ENCODE measurements around the gene TSR3. TPM values are rescaled to one million over a fixed set of nuclear protein-coding genes. Genes with fewer than 3 reads are reported as not detected.
"Not testable (repeated sequence)": the region's sequence is repeated elsewhere in the genome, so short reads cannot be mapped to it uniquely, and the experiment has no call there.

Gene TSR3
- total and polyA plus RNA-seq, 8 donors = 22.2 to 40.9 (median 30.2) TPM

DNA sequence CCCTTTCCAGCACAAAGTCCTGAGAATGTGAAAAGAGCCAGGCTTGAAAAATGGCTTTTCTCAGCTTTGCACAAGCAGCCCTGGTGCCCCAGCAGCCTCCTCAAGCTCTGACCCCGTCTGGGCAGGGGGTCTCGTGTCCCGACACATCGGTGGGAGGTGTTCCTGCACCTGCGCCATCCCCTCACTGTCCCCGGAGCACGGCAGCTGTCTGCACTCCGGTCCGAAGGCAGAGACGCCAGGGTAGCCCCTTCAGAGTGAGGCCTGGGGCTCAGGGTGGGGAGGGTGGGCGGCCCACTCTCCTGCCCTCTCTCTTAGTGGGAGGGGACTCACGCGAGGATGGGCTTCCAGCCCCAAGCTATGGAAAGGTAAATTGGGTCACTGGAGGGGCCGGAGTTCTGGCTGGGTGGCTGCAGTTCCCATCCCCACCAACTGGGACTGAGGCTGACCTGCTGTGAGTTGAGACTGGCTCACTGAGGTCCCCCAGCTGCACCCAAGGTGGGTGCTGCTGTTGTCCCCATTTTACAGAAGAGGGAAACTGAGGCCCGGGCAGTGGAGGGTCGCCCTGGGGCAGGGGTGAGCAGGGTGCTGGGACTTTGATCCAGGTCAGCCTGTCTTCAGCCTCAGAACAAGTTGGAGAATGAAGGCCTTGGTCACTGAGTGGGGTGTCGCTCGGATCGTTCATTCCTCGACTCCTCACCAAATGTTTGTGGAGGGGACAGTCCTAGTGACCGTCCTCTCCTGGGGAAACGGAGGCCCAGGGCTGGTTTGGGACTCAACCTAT, 20.6 kb downstream of the TSR3 start:
- 42 to 43% methylated on average over 21 to 22 of the region's 22 CpGs for WGBS, 2 donors

DNA sequence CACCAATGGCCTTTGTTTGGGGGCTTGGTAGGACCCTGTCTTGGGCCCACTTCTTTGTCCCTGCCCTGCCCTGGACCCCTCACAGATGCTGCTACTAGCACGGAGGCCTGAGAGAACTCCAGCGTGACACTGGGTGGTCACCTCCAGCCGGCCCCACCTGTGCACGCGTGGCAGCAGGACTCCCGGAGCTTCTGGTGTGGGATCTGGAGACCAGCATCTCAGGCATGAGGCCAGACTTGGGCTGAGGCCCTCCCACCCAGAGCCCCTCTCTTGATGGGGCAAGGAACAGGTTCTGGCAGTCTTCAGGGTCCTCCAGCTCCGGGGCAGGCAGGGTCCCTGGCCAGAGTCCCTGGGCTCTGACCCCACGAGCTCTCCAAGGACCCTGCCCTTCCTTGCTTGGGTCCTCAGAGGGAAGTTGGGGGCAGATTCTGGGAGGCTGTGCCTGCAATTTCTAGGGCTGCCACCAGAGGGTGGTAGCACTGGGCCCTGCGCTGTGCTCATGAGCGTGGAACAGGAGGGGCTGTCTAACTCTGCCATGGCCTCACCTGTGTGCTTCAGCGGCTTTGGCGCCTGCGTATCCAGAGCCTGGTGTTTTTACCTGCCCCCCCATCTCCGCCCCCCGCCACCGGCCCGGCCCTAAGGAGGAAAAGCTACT, 21.3 kb downstream of the TSR3 start:
- intact Hi-C loops (cut with DNase I) = no loop called here
- no peaks in the 10 kb centered on the region for H3K36me3 ChIP-seq
- FAIRE-seq (no peak), DNase-seq (peak in 2 of 6 donors; percentile 11 to 67), ATAC-seq (no peak)
- H3K4me1 ChIP-seq = peaks cover 6 to 20% (median 6%) of the 10 kb centered on the region in 3 donors
- no peaks in the 10 kb centered on the region for H3K9me3 ChIP-seq
- no peak overlapping the region for H3K27ac ChIP-seq
- H3K27me3 ChIP-seq = peaks cover 0 to 11% (median 2%) of the 10 kb centered on the region in 4 donors
- 73 to 81% methylated on average over 17 of the region's 17 CpGs for whole genome bisulfite sequencing, 2 donors
- no peak overlapping the region for H3K4me3 ChIP-seq
- TF ChIP-seq, protein P1, sequence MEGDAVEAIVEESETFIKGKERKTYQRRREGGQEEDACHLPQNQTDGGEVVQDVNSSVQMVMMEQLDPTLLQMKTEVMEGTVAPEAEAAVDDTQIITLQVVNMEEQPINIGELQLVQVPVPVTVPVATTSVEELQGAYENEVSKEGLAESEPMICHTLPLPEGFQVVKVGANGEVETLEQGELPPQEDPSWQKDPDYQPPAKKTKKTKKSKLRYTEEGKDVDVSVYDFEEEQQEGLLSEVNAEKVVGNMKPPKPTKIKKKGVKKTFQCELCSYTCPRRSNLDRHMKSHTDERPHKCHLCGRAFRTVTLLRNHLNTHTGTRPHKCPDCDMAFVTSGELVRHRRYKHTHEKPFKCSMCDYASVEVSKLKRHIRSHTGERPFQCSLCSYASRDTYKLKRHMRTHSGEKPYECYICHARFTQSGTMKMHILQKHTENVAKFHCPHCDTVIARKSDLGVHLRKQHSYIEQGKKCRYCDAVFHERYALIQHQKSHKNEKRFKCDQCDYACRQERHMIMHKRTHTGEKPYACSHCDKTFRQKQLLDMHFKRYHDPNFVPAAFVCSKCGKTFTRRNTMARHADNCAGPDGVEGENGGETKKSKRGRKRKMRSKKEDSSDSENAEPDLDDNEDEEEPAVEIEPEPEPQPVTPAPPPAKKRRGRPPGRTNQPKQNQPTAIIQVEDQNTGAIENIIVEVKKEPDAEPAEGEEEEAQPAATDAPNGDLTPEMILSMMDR (IDR thresholded peaks at IDR 0.05) = peak in 1 of 4 donors; percentile 30

More for the DNA sequence above, 20.6 kb downstream of the TSR3 start:
- TF ChIP-seq, protein P1 (IDR thresholded peaks at IDR 0.05) = no peak
- H3K27ac ChIP-seq = peak overlapping the region in 2 of 4 donors; percentile 2 to 10
- no peaks in the 10 kb centered on the region for H3K9me3 ChIP-seq
- no peak for FAIRE-seq
- H3K4me1 ChIP-seq = peaks cover 6 to 20% (median 6%) of the 10 kb centered on the region in 3 donors
- peak in 2 of 6 donors; percentile 14 to 58 for DNase-seq
- peak overlapping the region in 2 of 4 donors; percentile 17 to 25 for H3K4me3 ChIP-seq
- peaks cover 0 to 11% (median 2%) of the 10 kb centered on the region in 4 donors for H3K27me3 ChIP-seq
- H3K36me3 ChIP-seq = no peaks in the 10 kb centered on the region
- intact Hi-C loops (cut with DNase I) = no loop called here
- no peak for ATAC-seq

- H3K4me3 ChIP-seq; H3K9me3 ChIP-seq; FAIRE-seq; ATAC-seq; H3K27me3 ChIP-seq; H3K27ac ChIP-seq; intact Hi-C loops (cut with DNase I); DNase-seq: not testable (repeated sequence)
- Histone ChIP-seq H3K4me1 (peaks cover 1 to 16% (median 4%) of the 10 kb centered on the region in 3 donors), H3K36me3 (peaks cover 0 to 12% (median 0%) of the 10 kb centered on the region in 3 donors)
- WGBS, 2 donors = 87% methylated on average over 10 of the region's 10 CpGs
These were observed 22.7 kb downstream of the TSR3 start for GRCh38 chr16:1328961-1329360.

DNA sequence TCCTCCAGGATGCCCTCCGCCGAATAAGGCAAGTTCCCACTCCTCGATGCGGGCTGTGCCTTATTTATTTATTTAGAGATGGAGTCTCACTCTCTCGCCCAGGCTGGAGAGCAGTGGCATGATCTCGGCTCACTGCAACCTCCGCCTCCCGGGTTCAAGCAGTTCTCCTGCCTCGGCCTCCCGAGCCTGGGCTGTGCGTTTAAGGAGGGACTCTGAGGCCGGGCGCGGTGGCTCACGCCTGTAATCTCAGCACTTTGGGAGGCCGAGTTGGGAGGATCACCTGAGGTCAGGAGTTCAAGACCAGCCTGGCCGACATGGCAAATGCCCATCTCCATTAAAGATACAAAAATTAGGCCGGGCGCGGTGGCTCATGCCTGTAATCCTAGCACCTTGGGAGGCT, 23.5 kb downstream of the TSR3 start:
- intact Hi-C loops (cut with DNase I); H3K27me3 ChIP-seq; H3K4me1 ChIP-seq; H3K4me3 ChIP-seq; DNase-seq; H3K27ac ChIP-seq; H3K9me3 ChIP-seq; ATAC-seq; FAIRE-seq: not testable (repeated sequence)
- 88 to 90% methylated on average over 20 of the region's 20 CpGs for WGBS, 2 donors
- H3K36me3 ChIP-seq = peaks cover 3 to 14% (median 6%) of the 10 kb centered on the region in 3 donors

DNA sequence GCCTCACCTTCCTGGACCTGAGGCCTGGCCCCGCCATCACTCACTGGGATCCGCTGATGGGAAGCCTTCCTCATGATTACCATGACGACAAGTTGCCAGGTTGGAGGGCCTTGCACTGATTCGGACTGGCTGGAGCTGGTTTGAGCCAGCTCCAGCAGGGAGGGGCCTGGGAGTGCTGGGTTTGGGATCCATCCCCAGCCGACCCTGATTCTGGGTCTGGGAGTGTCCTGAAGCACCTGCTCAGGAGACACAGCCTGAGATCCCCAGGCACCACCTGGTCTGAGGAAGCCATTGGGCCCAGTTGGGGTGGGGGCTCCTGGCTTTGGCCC, 24.1 kb downstream of the TSR3 start:
- 66 to 70% methylated on average over 5 of the region's 5 CpGs for WGBS, 2 donors
- TF ChIP-seq, protein P1 (IDR thresholded peaks at IDR 0.05) = no peak

More for the DNA sequence above, 24.1 kb downstream of the TSR3 start:
- FAIRE-seq (no peak), ATAC-seq (no peak), DNase-seq (no peak)
- Histone ChIP-seq H3K27me3 (no peaks in the 10 kb centered on the region), H3K27ac (no peak overlapping the region), H3K36me3 (peaks cover 3 to 14% (median 6%) of the 10 kb centered on the region in 3 donors), H3K4me1 (peaks cover 0 to 7% (median 0%) of the 10 kb centered on the region in 3 donors), H3K4me3 (no peak overlapping the region), H3K9me3 (no peaks in the 10 kb centered on the region)
- intact Hi-C loops (cut with DNase I) = no loop called here

Measured in pancreas (tissue), 10 donors.